GM18868 (cell line): ENCODE results near the gene UGT2B17.
"Not testable (repeated sequence)": the region's sequence is repeated elsewhere in the genome, so short reads cannot be mapped to it uniquely, and the experiment has no call there.

Source experiments
- ATAC-seq: cut with Tn5 transposase; IDR thresholded peaks from one replicate; pipeline ENCODE4 v1.9.1; 2021; ENCODE audit warnings: mild to moderate bottlenecking, moderate library complexity; ENCODE audit not compliant: unreplicated experiment

Gene UGT2B17

DNA sequence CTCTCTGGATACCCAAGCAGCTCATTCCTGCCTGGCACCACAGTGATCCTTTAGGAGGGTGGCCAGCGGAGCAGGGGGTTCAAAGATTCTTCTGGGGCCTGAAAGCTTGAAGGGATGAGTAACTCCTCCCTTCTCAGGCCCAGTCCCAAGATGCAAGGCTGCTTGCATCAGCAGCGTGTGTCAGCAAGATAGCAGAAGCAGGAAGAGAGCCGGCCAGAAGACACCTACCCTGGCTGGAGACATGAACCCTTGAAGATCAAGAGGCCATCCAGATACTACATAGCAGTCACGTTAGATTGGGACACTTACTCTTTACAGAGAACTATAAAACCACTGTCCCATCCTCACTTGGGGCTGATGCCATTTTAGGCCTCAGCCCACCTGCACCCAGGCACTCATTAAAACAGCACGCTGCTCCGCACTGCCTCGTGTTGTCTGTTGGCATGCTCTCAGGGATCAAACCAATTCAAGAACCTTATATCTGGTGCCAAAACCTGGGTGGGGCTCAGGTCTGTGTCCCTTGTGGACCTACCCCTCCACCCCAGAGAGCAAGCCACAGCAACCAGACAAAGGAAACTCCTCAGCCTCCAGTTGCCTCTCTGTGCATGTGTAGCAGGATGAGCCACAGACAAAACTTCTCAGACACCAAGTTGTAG, 6.5 kb downstream of the UGT2B17 start:
- ATAC-seq = peak; percentile 39

DNA sequence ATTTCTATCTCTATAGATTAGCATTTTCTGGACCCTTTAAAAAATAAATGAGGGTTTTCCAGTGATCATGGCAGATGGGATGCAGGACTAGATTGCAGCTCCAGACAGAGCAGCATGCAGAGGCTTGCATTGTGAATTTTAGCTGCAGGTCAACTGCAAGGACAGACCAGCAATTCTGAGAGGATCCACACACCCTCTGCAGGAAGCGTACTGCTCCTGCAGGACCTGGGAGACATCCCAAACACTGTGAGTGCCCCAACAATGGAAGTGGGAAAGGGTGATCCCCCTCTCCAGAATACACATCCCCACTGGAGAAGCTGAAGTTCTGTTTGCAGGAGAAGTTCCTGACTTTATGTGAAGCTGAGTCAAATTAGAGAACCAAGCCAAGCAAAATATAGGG, 7.1 kb downstream of the UGT2B17 start:
- peak; percentile 2 for ATAC-seq

- ATAC-seq = not testable (repeated sequence)
These were observed 7.6 kb downstream of the UGT2B17 start for GRCh38 chr4:68568535-68568934.

DNA sequence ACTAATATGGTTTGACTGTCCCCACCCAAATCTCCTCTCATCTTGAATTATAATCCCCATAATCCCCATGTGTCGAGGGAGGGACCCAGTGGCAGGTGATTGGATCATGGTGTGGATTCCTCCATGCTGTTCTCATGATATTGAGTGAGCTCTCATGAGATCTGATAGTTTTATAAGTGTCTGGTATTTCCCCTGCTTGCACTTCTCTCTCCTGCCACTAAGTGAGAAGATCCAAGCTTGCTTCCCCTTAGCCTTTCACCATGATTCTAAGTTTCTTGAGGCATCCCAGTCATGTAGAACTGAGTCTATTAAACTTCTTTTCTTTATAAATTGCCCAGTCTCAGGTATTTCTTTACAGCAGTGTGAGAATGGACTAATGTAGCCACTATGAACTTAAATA, 9.8 kb downstream of the UGT2B17 start:
- peak; percentile 55 for ATAC-seq

- ATAC-seq = not testable (repeated sequence)
These were observed 11.0 kb downstream of the UGT2B17 start for GRCh38 chr4:68565082-68565481.

- ATAC-seq = not testable (repeated sequence)
These were observed 15.6 kb downstream of the UGT2B17 start for GRCh38 chr4:68560364-68561070.

DNA sequence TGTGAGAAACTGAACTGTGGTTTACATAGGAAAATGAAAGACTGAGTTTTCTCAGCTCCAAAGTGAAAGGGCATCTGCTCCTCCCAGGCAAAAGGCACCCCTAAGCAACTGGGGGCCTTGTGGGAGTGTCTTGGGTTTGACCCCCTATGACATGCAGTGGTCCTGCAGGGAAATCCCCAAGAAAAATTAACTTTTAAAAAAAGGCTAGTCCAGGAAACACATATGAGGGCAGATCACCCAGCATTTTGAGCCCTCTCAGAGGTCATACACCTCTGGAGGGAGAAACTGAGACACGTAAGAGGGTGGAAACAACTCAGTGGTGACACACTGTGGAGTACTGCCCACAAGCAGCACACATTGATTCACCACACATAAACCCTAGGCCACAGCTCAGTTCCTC, 22.3 kb downstream of the UGT2B17 start:
- peak; percentile 73 for ATAC-seq

- peak; percentile 54 for ATAC-seq
These were observed 23.0 kb downstream of the UGT2B17 start for GRCh38 chr4:68552818-68553811.

DNA sequence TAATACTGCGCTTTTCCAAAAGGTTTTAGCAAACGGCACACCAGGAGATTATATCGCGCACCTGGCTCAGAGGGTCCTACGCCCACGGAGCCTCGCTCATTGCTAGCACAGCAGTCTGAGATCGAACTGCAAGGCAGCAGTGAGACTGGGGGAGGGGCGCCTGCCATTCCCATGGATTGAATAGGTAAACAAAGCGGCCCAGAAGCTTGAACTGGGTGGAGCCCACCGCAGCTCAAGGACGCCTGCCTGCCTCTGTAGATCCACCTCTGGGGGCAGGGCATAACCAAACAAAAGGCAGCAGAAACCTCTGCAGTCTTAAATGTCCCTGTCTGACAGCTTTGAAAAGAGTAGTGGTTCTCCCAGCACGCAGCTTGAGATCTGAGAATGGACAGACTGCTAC, 33.4 kb downstream of the UGT2B17 start:
- not testable (repeated sequence) for ATAC-seq

GRCh38 chr4:68536375-68536774, 39.7 kb downstream of the UGT2B17 start:
- ATAC-seq = no peak

DNA sequence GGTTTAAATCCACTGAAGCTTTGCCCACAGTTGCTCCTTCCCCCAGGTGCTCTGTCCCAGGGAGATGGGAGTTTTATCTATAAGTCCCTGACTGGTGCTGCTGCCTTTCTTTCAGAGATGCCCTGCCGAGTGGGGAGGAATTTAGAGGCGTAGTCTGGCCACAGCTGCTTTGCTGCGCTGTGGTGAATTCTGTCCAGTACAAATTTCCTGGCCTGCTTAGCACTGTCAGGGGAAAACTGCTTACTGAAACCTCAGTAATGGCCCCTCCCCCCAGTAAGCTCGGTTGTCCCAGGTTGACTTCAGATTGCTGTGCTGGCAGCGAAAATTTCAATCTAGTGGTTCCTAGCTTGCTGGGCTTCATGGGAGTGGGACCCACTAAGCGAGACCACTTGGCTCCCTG, 40.1 kb downstream of the UGT2B17 start:
- ATAC-seq = no peak

DNA sequence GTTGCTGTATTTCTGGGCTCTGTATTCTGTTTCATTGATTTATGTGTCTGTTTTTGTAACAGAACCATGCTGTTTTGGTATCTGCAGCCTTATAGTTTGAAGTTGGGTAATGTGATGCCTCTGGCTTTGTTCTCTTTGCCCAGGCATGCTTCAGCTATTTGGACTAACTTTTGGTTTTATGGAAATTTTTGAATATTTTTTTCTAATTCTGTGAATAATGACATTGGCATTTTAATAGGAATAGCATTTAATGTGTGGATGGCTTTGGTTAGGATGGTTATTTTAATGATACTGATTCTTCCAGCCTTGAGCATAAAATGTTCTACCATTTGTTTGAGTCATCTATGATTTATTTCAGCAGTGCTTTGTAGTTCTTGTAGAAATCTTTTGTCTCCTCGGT, 53.9 kb downstream of the UGT2B17 start:
- not testable (repeated sequence) for ATAC-seq

GRCh38 chr4:68520985-68521384, 55.1 kb downstream of the UGT2B17 start:
- ATAC-seq = no peak

DNA sequence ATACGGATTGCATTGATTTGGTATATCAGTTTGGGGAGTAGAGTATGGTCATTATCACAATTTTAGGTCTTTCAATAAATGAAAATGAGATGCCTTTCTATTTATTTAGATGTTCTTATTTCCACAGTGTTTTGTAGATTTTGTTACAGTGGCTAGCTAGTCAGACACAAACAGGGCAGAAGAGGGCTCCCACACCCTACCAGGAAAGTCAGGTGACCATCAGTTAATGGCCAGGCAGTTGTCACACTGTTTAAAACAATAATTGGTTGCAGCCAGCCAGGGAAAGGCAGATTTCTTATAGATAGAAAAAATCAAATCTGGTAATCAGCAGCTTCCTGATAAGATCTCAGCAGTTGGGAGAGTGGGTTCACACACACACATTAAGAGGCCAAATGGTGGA, 57.2 kb downstream of the UGT2B17 start:
- no peak for ATAC-seq

- not testable (repeated sequence) for ATAC-seq
These were observed 70.7 kb downstream of the UGT2B17 start for GRCh38 chr4:68505452-68505851.

GRCh38 chr4:68504836-68505235, 71.3 kb downstream of the UGT2B17 start:
- ATAC-seq = not testable (repeated sequence)

GRCh38 chr4:68503462-68503861, 72.7 kb downstream of the UGT2B17 start:
- not testable (repeated sequence) for ATAC-seq

GRCh38 chr4:68499021-68499420, 77.1 kb downstream of the UGT2B17 start:
- no peak for ATAC-seq

GRCh38 chr4:68498413-68499007, 77.6 kb downstream of the UGT2B17 start:
- ATAC-seq = peak; percentile 93

DNA sequence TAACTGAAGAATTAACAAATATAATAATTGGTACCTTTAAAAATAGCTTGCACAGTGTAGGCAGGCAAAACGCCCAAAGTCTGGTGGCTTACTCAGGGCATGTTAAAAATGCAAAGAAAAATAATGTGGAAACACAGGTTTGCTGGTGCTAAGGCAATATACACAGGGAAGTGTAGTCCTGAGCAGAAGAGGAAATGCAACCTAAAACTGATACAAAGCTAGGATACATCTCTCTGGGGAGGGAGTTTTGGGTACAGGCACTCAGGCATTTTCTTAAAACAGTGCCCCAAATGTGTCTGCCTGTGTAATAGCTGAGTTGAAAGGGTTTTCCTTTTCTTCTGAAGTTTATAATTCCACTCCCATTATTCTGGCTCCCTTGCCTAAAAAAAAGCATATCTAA, 81.4 kb downstream of the UGT2B17 start:
- no peak for ATAC-seq
